NB4 (cell line): Measurements from ENCODE around the gene SLC25A21.

Experiments
- CTCF ChIP-seq: IDR thresholded peaks from one replicate; pipeline ENCODE4 v1.5.1; 2012; ENCODE audit warnings: low read depth, low read length
- MAX ChIP-seq: IDR thresholded peaks from 2 replicates; pipeline ENCODE4 v1.6.1; 2011; ENCODE audit warnings: low read depth, low read length
- POLR2A ChIP-seq: IDR thresholded peaks from 2 replicates; pipeline ENCODE4 v1.6.1; 2011; ENCODE audit warnings: mild to moderate bottlenecking; ENCODE audit not compliant: insufficient read length; ENCODE audit errors: extremely low read depth

GRCh38 chr14:36647824-36648753 is 524.3 kb downstream of the SLC25A21 start:
- no peak for TF ChIP-seq POLR2A
- TF ChIP-seq CTCF, result no peak
- no peak for TF ChIP-seq MAX
